AG09309 (cell line): ENCODE measurements around the gene PSMD11.
A peak's percentile ranks its signal among the peaks of the same experiment; 100 is the strongest.

Source experiments
- DNase-seq: peaks from one replicate; pipeline ENCODE4 v3.0.0-alpha.2; 2010; ENCODE audit warnings: low read depth
- H3K4me3 ChIP-seq: 2 replicates; pipeline ENCODE4 v1.5.1; 2011; ENCODE audit warnings: mild to moderate bottlenecking, low read depth, low read length, moderate library complexity; ENCODE audit not compliant: control insufficient read depth
- TF ChIP-seq, protein P1 (sequence below): IDR thresholded peaks from 2 replicates; pipeline ENCODE4 v1.5.1; 2011; ENCODE audit warnings: mild to moderate bottlenecking, low read depth, low read length, inconsistent platforms; ENCODE audit not compliant: insufficient read depth, control insufficient read depth; ENCODE audit errors: missing control alignments

The PSMD11 gene

GRCh38 chr17:32516940-32517701, 72.8 kb downstream of the PSMD11 start:
- TF ChIP-seq, protein P1, sequence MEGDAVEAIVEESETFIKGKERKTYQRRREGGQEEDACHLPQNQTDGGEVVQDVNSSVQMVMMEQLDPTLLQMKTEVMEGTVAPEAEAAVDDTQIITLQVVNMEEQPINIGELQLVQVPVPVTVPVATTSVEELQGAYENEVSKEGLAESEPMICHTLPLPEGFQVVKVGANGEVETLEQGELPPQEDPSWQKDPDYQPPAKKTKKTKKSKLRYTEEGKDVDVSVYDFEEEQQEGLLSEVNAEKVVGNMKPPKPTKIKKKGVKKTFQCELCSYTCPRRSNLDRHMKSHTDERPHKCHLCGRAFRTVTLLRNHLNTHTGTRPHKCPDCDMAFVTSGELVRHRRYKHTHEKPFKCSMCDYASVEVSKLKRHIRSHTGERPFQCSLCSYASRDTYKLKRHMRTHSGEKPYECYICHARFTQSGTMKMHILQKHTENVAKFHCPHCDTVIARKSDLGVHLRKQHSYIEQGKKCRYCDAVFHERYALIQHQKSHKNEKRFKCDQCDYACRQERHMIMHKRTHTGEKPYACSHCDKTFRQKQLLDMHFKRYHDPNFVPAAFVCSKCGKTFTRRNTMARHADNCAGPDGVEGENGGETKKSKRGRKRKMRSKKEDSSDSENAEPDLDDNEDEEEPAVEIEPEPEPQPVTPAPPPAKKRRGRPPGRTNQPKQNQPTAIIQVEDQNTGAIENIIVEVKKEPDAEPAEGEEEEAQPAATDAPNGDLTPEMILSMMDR: no peak
- no peak for DNase-seq
- H3K4me3 ChIP-seq: no peak overlapping the region

DNA sequence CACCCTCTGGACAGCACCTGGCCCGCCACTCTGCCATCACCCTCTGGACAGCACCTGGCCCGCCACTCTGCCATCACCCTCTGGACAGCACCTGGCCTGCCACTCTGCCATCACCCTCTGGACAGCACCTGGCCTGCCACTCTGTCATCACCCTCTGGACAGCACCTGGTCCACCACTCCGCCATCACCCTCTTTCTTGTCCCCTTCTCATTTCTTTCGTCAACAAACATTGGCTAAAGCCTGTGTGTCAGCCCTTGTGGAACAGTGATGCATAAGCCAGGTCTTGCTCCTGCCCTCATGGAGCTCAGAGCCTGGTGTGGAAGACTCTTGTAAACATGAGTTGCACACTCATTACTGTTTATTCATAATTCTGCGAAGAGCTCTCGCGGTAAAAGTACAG, 73.7 kb downstream of the PSMD11 start:
- TF ChIP-seq, protein P1: no peak
- no peak for DNase-seq
- H3K4me3 ChIP-seq: no peak overlapping the region

- TF ChIP-seq, protein P1: no peak
- peak overlapping the region; percentile 41 for H3K4me3 ChIP-seq
- DNase-seq: no peak
These were observed 74.4 kb downstream of the PSMD11 start for GRCh38 chr17:32518646-32519227.

DNA sequence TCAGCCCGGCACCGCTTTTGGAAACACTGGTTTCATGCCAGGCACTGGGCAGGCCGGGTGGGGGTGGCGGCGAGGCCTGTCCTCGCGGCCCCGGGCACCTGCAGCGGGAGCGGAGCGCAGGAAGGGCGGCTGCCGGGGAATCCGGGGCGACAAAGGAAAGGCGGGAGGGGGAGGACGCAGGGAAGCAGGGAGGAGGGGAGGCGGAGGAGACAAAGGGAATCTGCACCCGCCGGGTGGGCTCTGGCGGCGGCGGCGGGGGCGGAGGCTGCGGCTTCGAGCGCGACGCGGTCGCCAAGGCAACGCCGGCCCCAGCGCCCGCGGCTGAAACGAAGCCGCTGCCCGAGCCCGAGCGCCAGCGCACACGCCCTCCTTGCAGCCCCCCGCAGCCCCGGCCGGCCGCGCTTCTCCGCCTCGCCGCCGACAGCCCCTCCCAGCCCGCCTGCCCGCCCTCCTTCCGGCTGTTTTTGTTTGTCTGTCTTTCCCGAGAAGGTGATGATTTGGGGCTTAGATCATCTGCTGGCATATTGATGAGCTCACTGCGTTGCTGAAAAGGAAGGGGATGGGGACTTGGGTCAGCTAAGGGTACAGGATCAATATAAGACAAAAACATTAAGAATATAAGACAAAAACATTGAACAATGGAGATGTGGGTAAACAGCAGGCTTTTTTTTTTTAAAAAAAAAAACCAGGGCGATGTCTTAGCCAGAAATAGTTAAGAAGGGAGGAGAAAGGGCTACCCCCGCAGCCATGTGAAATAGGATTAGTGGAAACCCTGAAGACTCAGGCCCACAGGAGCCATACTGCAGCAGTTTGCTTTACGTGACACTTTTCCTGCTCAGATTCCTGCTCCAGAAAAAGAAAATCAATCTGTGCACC, 75.2 kb downstream of the PSMD11 start:
- DNase-seq: no peak
- H3K4me3 ChIP-seq: peak overlapping the region; percentile 41
- TF ChIP-seq, protein P1: no peak

GRCh38 chr17:32520104-32520701, 75.9 kb downstream of the PSMD11 start:
- no peak overlapping the region for H3K4me3 ChIP-seq
- TF ChIP-seq, protein P1: no peak
- DNase-seq: no peak

DNA sequence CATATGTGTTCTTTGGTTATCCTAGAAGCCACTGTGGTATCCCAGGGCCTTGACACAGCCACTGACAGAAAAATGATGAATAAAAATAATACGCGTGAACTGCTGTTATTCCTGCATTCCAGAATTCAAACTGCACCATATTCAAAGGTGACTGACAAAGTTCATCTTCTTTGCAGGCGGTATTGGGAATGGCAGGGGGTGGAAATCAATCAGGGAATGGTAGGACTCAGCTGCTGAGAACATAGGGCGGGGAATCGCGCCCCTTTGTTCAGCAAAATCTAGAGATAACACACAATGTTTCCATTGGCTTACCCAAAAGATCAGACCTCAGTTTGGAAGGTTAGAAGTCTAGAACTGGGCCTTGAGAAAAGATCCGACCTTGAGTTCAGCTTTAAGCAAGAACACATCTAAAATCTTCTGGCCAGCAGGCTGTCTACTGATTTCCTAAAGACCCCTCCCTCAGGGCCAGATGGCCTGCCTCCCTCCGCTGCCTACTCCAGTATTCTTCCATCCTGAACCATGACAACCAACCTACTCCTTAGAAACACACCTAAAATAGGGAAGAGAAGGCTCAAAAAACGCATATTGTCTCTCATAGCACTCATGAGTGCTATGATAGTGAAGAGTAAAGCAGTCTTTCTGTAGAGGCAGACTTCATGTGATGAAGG, 76.6 kb downstream of the PSMD11 start:
- DNase-seq: no peak
- TF ChIP-seq, protein P1: no peak

More for the DNA sequence above, 76.6 kb downstream of the PSMD11 start:
- no peak overlapping the region for H3K4me3 ChIP-seq
